ENCODE data around the gene SIGLEC12.

Gene SIGLEC12

GRCh38 chr19:51541458-51542357 is 40.1 kb upstream of the SIGLEC12 start:
- in situ Hi-C loops (cut with HindIII; ENCODE audit: low sequenced_read_pairs), result no loop called here
- H3K4me3 ChIP-seq (ENCODE audit: low read depth, low read length), result no peak overlapping the region
- no peak for TF ChIP-seq CTCF (IDR thresholded peaks at IDR 0.05; ENCODE audit: low read depth, low read length, missing control alignments)
- DNase-seq (ENCODE audit: low read depth), result no peak

GRCh38 chr19:51539821-51540366 is 38.3 kb upstream of the SIGLEC12 start:
- DNase-seq (ENCODE audit: low read depth), result no peak
- H3K4me3 ChIP-seq (ENCODE audit: low read depth, low read length), result no peak overlapping the region
- no peak for TF ChIP-seq CTCF (IDR thresholded peaks at IDR 0.05; ENCODE audit: low read depth, low read length, missing control alignments)
- in situ Hi-C loops (cut with HindIII; ENCODE audit: low sequenced_read_pairs), result no loop called here

- no peak overlapping the region for H3K4me3 ChIP-seq (ENCODE audit: low read depth, low read length)
- no peak for TF ChIP-seq CTCF (IDR thresholded peaks at IDR 0.05; ENCODE audit: low read depth, low read length, missing control alignments)
- DNase-seq (ENCODE audit: low read depth), result no peak
- in situ Hi-C loops (cut with HindIII; ENCODE audit: low sequenced_read_pairs), result no loop called here
These were observed 33.9 kb upstream of the SIGLEC12 start for GRCh38 chr19:51535535-51535934.

GRCh38 chr19:51531349-51532315 is 30.0 kb upstream of the SIGLEC12 start, which contains the start of gene SIGLEC6:
Gene SIGLEC6 (minus strand): TSS chr19:51531670. CDS start chr19:51531648, 22 bp downstream.
- TF ChIP-seq CTCF (IDR thresholded peaks at IDR 0.05; ENCODE audit: low read depth, low read length, missing control alignments), result no peak
- no peak for DNase-seq (ENCODE audit: low read depth)
- in situ Hi-C loops (cut with HindIII; ENCODE audit: low sequenced_read_pairs), result no loop called here
- no peak within 1 kb of the TSS for H3K4me3 ChIP-seq (ENCODE audit: low read depth, low read length)

GRCh38 chr19:51530616-51531015 is 29.0 kb upstream of the SIGLEC12 start:
- no peak overlapping the region for H3K4me3 ChIP-seq (ENCODE audit: low read depth, low read length)
- DNase-seq (ENCODE audit: low read depth), result no peak
- TF ChIP-seq CTCF (IDR thresholded peaks at IDR 0.05; ENCODE audit: low read depth, low read length, missing control alignments), result no peak
- in situ Hi-C loops (cut with HindIII; ENCODE audit: low sequenced_read_pairs), result no loop called here

GRCh38 chr19:51529301-51529700 is 27.7 kb upstream of the SIGLEC12 start:
- in situ Hi-C loops (cut with HindIII; ENCODE audit: low sequenced_read_pairs), result no loop called here
- no peak for DNase-seq (ENCODE audit: low read depth)

More at GRCh38 chr19:51529301-51529700, 27.7 kb upstream of the SIGLEC12 start:
- no peak overlapping the region for H3K4me3 ChIP-seq (ENCODE audit: low read depth, low read length)
- TF ChIP-seq CTCF (IDR thresholded peaks at IDR 0.05; ENCODE audit: low read depth, low read length, missing control alignments), result no peak
